OCI-LY7 (cell line): Measurements from ENCODE around the gene CREB1.

Experiments used
- EZH2phosphoT487 ChIP-seq: fragments of 200-600 bp; sonication (generic); IDR thresholded peaks from 2 replicates; pipeline ENCODE4 v1.6.1; 2018; ENCODE audit warnings: low read depth, borderline replicate concordance, mild to moderate bottlenecking, mixed run types, antibody characterized with exemption, low read length, moderate library complexity, mixed read lengths
- TF ChIP-seq, protein P1 (sequence below): fragments of 200-600 bp; sonication (generic); conservative IDR thresholded peaks from 2 replicates; pipeline ENCODE4 v1.5.1; 2014; ENCODE audit warnings: mild to moderate bottlenecking, antibody characterized with exemption, low read length, moderate library complexity, mixed read lengths

DNA sequence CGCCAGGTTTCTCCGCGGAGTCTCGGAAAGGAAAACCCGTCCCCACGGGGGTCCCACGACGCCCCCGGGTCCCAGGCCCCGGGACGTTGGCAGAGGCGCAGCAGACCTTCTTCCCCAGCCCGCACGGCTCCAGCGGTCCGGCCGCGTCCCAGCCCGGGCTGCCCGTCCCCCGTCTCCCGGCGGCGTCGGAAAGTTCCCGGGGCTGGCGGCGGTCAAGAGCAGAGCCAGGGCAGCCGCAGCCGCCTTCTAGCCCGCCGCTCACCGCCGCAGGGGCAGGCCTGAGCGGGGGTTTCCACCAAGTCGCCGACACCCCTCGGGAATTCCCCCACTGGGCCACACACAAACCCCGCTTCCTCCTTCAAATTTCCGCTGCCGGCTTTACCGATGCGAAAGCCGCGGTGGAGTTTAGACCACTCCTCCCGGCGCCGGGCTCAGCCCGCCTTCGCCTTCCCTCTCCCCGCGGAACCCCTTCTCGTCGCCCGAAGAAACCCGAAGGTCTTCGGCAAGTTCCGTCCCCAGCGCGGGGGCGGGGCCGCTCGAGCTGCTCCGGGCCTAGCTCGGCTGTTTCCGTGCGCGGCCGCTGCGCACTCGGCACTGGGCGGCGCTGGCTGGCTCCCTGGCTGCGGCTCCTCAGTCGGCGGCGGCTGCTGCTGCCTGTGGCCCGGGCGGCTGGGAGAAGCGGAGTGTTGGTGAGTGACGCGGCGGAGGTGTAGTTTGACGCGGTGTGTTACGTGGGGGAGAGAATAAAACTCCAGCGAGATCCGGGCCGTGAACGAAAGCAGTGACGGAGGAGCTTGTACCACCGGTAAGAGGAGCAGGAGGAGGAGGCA lies at the start of gene CREB1:
- TF ChIP-seq, protein P1, sequence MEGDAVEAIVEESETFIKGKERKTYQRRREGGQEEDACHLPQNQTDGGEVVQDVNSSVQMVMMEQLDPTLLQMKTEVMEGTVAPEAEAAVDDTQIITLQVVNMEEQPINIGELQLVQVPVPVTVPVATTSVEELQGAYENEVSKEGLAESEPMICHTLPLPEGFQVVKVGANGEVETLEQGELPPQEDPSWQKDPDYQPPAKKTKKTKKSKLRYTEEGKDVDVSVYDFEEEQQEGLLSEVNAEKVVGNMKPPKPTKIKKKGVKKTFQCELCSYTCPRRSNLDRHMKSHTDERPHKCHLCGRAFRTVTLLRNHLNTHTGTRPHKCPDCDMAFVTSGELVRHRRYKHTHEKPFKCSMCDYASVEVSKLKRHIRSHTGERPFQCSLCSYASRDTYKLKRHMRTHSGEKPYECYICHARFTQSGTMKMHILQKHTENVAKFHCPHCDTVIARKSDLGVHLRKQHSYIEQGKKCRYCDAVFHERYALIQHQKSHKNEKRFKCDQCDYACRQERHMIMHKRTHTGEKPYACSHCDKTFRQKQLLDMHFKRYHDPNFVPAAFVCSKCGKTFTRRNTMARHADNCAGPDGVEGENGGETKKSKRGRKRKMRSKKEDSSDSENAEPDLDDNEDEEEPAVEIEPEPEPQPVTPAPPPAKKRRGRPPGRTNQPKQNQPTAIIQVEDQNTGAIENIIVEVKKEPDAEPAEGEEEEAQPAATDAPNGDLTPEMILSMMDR = peak; percentile 35; the same call in 1 of the 2 replicates
- no peak for TF ChIP-seq EZH2phosphoT487
